Pancreas (tissue), 10 donors: Measurements from ENCODE around the gene KIF4B. TPM values are rescaled to one million over a fixed set of nuclear protein-coding genes. Genes with fewer than 3 reads are reported as not detected.
"Not testable (repeated sequence)": the region's sequence is repeated elsewhere in the genome, so short reads cannot be mapped to it uniquely, and the experiment has no call there.

Experiments
- ATAC-seq, 4 donors: fragments of 200-7000 bp; cut with Tn5 transposase; one replicate each; pipeline versions ENCODE4 v1.8.0 to v1.9.1; 2020; ENCODE audit warnings: mild to moderate bottlenecking in 4 of 4, moderate library complexity in 4 of 4
- DNase-seq, 6 donors: peaks; one replicate each; pipeline ENCODE4 v3.0.0-alpha.2; 2020
- FAIRE-seq: peaks from 2 replicates; lab custom pipeline; 2012; peaks lifted over from hg19 to GRCh38; lab: Jason Lieb, UNC
- H3K27ac ChIP-seq, 4 donors: fragments of 200-600 bp; sonication (generic); 1 replicate in 3 of 4; 2 replicates in 1 of 4; pipeline versions ENCODE4 v1.5.0 to v1.8.0; 2020
- H3K27me3 ChIP-seq, 4 donors: fragments of 200-600 bp; one replicate each; pipeline ENCODE4 v1.8.0; 2021
- H3K36me3 ChIP-seq, 3 donors: fragments of 200-600 bp; sonication (generic) in 1 of 3; one replicate each; pipeline versions ENCODE4 v1.5.0 to v1.8.0; 2020 to 2021
- H3K4me1 ChIP-seq, 3 donors: fragments of 200-600 bp; one replicate each; pipeline ENCODE4 v1.8.0; 2021
- H3K4me3 ChIP-seq, 4 donors: fragments of 200-600 bp; sonication (generic) in 2 of 4; one replicate each; pipeline versions ENCODE4 v1.5.0 to v1.8.0; 2020 to 2021
- H3K9me3 ChIP-seq, 4 donors: fragments of 200-600 bp; one replicate each; pipeline ENCODE4 v1.8.0; 2021
- WGBS, 2 donors: extraction: QIAGEN DNeasy Blood & Tissue Kit; methylation state at CpG; one replicate each; pipeline ENCODE4 v1.1.7; 2013; 5-methylcytosine and 5-hydroxymethylcytosine counted together
- intact Hi-C, 3 donors: fragments of 100-400 bp; cut with DNase I; formaldehyde crosslinking; loops; one replicate each; pipeline versions ENCODE4 v1.11.1 to v1.14.2; 2022
- polyA plus RNA-seq, 2 donors: library from polyadenylated mRNA; stranded (reverse); fragments of 200-250 nt; gene quantifications; one replicate each; pipeline ENCODE4 v1.2.3, GENCODE V29; 2013
- total RNA-seq, 6 donors: library from RNA; stranded (reverse); fragmentation: NEBNext Ultra II Directional in 4 of 6; extraction: Animal tissue kit (Norgen Biotek cat#: 25700) in 4 of 6; gene quantifications; one replicate each; pipeline versions ENCODE4 v1.2.1 to v1.2.4, GENCODE V29; 2021 to 2023
- TF ChIP-seq, protein P1 (sequence below), 4 donors: fragments of 200-600 bp; sonication (generic) in 3 of 4; IDR thresholded peaks; one replicate each; pipeline versions ENCODE4 v1.5.0 to v1.8.0; 2021; ENCODE audit warnings: antibody characterized with exemption in 4 of 4
- donor health status: healthy with polysubstance abuse.
- donor health status: DM: no; HTN: no; CAD: no; lungs with moderate emphysema.
- donor health status: DM: no; HTN: no; CAD: no.
- donor health status: control.
- donor health status: control.
- donor health status: Bipolar disorder and iron deficiency.
- donor health status: DM: yes; HTN: yes; CAD: no.
- donor health status: DM: no; HTN: no; CAD: no.
- donor health status: DM: no; HTN: no; CAD: no.
- donor health status: DM: yes; HTN: yes; CAD: no.

The KIF4B gene
- total and polyA plus RNA-seq, 8 donors, result not detected

DNA sequence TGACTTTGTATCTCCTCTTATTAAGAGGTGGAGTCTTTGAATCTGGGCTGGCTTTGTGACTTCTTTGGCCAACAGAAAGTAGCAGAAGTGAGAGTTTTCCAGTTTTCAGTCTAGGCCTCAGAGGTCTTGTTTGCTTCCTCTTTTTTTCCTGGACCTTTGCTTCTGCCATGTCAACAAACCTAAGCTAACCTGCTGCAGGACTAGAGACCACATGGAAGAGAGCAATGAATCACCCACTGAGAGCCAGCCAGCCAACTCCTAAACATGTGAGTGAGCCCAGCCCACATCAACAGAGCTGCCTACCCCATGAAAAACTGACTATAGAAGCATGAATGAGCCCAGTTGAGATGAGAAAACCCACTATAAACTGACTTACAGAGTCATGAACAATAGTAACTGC lies 42.8 kb upstream of the KIF4B start:
- ATAC-seq (no peak), DNase-seq (no peak), FAIRE-seq (no peak)
- TF ChIP-seq, protein P1, sequence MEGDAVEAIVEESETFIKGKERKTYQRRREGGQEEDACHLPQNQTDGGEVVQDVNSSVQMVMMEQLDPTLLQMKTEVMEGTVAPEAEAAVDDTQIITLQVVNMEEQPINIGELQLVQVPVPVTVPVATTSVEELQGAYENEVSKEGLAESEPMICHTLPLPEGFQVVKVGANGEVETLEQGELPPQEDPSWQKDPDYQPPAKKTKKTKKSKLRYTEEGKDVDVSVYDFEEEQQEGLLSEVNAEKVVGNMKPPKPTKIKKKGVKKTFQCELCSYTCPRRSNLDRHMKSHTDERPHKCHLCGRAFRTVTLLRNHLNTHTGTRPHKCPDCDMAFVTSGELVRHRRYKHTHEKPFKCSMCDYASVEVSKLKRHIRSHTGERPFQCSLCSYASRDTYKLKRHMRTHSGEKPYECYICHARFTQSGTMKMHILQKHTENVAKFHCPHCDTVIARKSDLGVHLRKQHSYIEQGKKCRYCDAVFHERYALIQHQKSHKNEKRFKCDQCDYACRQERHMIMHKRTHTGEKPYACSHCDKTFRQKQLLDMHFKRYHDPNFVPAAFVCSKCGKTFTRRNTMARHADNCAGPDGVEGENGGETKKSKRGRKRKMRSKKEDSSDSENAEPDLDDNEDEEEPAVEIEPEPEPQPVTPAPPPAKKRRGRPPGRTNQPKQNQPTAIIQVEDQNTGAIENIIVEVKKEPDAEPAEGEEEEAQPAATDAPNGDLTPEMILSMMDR (IDR thresholded peaks at IDR 0.05), result no peak
- Histone ChIP-seq H3K4me3 (no peak overlapping the region), H3K9me3 (no peaks in the 10 kb centered on the region), H3K27ac (no peak overlapping the region), H3K36me3 (peaks cover 0 to 19% (median 6%) of the 10 kb centered on the region in 3 donors), H3K4me1 (no peaks in the 10 kb centered on the region), H3K27me3 (no peaks in the 10 kb centered on the region)
- intact Hi-C loops, result no loop called here

DNA sequence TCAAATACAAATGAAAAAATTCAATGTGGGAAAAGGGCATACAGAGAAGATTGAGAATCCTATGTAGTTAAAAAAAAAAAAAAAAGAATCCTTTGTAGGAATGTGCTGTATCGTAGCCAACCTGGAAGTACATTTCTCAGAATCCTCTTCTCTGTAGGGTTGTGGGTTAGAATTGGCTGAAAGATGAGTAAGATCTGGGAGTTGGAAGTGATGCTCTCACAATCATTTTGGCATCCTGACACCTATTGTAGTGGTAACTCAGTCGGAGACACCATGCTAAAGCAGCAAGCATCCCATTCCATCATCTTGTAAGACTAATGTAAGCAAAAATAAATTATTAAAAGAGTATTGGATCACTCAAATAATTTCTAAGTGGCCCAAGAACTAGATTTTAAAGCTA lies 42.1 kb upstream of the KIF4B start:
- no peaks in the 10 kb centered on the region for H3K9me3 ChIP-seq
- H3K27me3 ChIP-seq, result no peaks in the 10 kb centered on the region
- no peak overlapping the region for H3K27ac ChIP-seq
- ATAC-seq, result no peak
- TF ChIP-seq, protein P1 (IDR thresholded peaks at IDR 0.05), result no peak
- H3K36me3 ChIP-seq, result peaks cover 0 to 14% (median 6%) of the 10 kb centered on the region in 3 donors
- DNase-seq, result no peak
- intact Hi-C loops, result no loop called here
- WGBS, 2 donors, result 84 to 96% methylated on average over 2 of the region's 2 CpGs
- no peak for FAIRE-seq
- no peaks in the 10 kb centered on the region for H3K4me1 ChIP-seq
- H3K4me3 ChIP-seq, result no peak overlapping the region

DNA sequence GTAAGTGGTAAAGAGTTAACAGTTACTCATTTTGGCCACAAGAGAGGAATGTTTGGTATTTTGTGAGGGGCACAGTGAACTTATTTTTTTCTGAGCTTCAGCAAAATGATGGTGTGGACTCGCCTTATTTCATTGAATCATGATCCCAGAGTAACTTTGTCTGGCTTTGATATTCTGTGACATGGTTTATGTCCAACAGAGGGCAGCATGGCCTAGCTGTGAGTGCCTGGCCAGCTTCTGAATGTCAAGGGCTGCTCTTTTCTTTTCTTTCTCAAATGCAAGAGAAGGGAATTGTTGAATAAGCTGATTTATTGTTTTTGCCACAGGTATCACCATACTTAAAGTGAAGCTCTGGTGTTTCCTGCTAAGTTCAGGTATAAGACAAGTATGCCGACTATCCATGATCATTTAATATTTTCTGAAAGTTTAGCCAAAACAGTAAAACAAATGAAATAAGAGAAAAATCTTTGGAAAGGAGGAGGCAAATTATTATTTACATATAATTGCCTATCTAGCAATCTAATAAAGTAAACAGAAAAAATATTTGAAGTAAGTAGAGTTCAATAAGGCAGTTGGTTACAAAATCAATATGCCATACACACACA lies 41.0 kb upstream of the KIF4B start:
- no peak overlapping the region for H3K4me3 ChIP-seq
- no peaks in the 10 kb centered on the region for H3K4me1 ChIP-seq
- no peak overlapping the region for H3K27ac ChIP-seq
- H3K9me3 ChIP-seq, result no peaks in the 10 kb centered on the region
- ATAC-seq (no peak), FAIRE-seq (no peak), DNase-seq (no peak)
- 86% methylated on average over 2 of the region's 2 CpGs for WGBS, 2 donors
- H3K36me3 ChIP-seq, result peaks cover 0 to 7% (median 6%) of the 10 kb centered on the region in 3 donors
- intact Hi-C loops, result no loop called here
- TF ChIP-seq, protein P1 (IDR thresholded peaks at IDR 0.05), result peak in 1 of 4 donors; percentile 24
- no peaks in the 10 kb centered on the region for H3K27me3 ChIP-seq

DNA sequence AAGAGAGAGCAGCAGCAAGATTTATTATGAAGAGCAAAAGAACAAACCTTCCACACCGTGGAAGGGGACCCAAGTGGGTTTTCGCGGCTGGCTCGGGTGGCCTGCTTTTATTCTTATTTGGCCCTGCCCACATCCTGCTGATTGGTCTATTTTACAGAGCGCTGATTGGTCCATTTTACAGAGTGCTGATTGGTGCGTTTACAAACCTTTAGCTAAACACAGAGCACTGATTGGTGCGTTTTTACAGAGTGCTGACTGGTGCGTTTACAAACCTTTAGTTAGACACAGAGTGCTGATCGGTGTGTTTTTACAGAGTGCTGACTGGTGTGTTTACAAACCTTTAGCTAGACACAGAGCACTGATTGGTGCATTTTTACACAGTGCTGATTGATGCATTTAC lies 37.5 kb upstream of the KIF4B start:
- H3K4me3 ChIP-seq, H3K4me1 ChIP-seq, H3K9me3 ChIP-seq, ATAC-seq, H3K27me3 ChIP-seq, DNase-seq, H3K36me3 ChIP-seq, H3K27ac ChIP-seq, intact Hi-C loops, FAIRE-seq: not testable (repeated sequence)
- WGBS, 2 donors, result 96% methylated on average over 9 of the region's 9 CpGs

DNA sequence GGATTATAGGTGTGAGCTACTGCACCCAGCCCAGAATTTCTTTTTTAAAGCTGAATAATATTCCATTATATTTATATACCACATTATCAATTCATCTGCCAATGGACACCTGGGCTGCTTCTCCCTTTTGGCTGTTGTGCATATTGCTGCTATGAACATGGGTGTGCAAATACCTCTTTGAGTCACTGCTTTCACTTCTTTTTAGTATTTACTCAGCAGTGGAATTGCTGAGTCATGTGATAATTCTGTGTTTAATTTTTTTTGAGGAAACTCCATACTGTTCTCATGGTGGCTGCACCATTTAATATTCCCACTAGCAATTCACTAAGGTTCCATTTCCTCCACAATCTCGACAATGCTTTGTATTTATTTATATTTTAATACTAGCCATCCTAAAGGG lies 36.1 kb upstream of the KIF4B start:
- intact Hi-C loops, result no loop called here
- Histone ChIP-seq H3K36me3 (no peaks in the 10 kb centered on the region), H3K27me3 (no peaks in the 10 kb centered on the region), H3K27ac (no peak overlapping the region), H3K9me3 (no peaks in the 10 kb centered on the region), H3K4me1 (no peaks in the 10 kb centered on the region), H3K4me3 (no peak overlapping the region)
- 88 to 89% methylated on average over 1 of the region's 1 CpG for WGBS, 2 donors
- TF ChIP-seq, protein P1 (IDR thresholded peaks at IDR 0.05), result no peak
- ATAC-seq, result no peak
- no peak for FAIRE-seq
- no peak for DNase-seq

DNA sequence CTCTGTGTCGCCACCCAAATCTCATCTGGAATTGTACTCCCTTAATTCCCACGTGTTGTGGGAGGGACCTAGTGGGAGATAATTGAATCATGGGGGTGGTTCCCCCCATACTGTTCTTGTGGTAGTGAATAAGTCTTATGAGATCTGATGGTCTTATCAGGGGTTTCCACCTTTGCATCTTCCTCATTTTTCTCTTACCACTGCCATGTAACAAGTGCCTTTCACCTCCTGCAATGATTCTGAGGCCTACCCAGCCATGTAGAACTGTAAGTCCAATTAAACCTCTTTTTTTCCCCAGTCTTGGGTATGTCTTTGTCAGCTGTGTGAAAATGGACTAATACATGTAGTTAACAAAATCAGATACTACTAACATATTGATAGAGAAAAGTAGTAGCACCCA lies 35.3 kb upstream of the KIF4B start:
- DNase-seq, intact Hi-C loops, H3K27me3 ChIP-seq, H3K4me1 ChIP-seq, H3K36me3 ChIP-seq, H3K9me3 ChIP-seq, ATAC-seq, FAIRE-seq, H3K27ac ChIP-seq, H3K4me3 ChIP-seq: not testable (repeated sequence)
- 93 to 98% methylated on average over 2 of the region's 2 CpGs for WGBS, 2 donors
